Measurements from ENCODE around the gene SMC2.

The SMC2 gene

DNA sequence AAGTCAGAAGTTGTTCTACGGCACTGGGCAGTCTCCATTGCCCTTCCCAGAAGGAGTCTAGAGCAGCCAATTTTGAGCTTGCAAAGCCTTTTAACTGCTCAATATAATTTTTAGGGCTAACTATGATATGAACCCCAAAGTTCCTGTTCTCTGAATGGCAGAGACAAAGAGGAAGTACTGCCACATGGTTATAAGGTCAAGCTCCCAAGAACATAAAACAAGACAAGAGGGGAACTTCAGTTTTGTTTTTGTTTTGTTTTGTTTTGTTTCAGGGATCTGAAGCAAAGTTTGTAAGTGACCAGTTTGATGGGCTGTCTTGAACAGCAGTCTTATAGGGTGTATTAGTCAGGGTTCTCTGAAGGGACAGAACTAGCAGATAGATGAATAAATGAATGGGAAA, 11.9 kb upstream of the SMC2 start:
- H3K27ac ChIP-seq: no peak overlapping the region
- no peaks in the 10 kb centered on the region for H3K36me3 ChIP-seq
- no peaks in the 10 kb centered on the region for H3K27me3 ChIP-seq (ENCODE audit: insufficient read depth, low read depth, severe bottlenecking)
- peaks cover 24% of the 10 kb centered on the region for H3K9me3 ChIP-seq (ENCODE audit: severe bottlenecking)
- DNase-seq: no peak
- H3K4me3 ChIP-seq (ENCODE audit: low read depth, low read length): no peak overlapping the region
- TF ChIP-seq, protein P1, sequence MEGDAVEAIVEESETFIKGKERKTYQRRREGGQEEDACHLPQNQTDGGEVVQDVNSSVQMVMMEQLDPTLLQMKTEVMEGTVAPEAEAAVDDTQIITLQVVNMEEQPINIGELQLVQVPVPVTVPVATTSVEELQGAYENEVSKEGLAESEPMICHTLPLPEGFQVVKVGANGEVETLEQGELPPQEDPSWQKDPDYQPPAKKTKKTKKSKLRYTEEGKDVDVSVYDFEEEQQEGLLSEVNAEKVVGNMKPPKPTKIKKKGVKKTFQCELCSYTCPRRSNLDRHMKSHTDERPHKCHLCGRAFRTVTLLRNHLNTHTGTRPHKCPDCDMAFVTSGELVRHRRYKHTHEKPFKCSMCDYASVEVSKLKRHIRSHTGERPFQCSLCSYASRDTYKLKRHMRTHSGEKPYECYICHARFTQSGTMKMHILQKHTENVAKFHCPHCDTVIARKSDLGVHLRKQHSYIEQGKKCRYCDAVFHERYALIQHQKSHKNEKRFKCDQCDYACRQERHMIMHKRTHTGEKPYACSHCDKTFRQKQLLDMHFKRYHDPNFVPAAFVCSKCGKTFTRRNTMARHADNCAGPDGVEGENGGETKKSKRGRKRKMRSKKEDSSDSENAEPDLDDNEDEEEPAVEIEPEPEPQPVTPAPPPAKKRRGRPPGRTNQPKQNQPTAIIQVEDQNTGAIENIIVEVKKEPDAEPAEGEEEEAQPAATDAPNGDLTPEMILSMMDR (IDR thresholded peaks at IDR 0.05; ENCODE audit: low read depth, low read length): no peak

DNA sequence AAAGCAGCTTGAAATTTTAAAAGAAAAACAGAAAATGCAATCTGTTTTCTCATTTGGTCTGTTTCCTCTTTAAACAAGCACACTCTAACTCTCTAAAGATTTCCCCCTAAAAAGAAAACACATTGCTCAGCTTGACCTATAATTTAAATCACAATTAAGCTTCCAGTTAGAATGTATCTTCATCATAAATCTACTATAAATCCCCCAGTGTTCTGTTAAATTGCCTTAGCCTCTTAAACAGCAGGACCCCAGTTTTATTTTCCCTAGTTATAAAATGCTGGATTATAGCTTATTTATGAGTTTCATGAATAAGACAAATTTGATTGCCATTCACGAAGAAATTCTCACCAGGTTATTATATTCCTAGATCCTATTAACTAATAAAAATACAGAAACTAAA, 8.6 kb upstream of the SMC2 start:
- TF ChIP-seq, protein P1 (IDR thresholded peaks at IDR 0.05; ENCODE audit: low read depth, low read length): no peak
- H3K4me3 ChIP-seq (ENCODE audit: low read depth, low read length): no peak overlapping the region
- no peak for DNase-seq
- no peaks in the 10 kb centered on the region for H3K27me3 ChIP-seq (ENCODE audit: insufficient read depth, low read depth, severe bottlenecking)
- peaks cover 15% of the 10 kb centered on the region for H3K9me3 ChIP-seq (ENCODE audit: severe bottlenecking)
- no peaks in the 10 kb centered on the region for H3K36me3 ChIP-seq
- H3K27ac ChIP-seq: no peak overlapping the region

DNA sequence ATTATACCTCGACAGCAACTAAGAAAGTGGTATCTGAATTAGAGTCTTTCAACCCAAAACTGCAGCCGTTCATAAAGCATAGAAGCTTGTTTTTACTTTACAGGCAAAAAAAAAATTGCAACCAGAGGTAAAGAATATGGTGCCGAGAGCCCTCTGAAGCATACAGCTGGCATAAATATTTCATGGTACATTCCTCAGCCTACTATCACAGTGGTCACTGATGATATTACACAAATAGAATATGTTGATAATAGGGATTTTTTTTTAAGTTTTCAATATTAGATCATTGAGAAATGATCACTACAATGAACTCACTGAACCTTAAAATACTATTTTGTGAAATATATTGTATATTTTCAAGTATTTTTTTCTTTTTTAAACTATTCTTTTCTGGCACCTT, 6.2 kb upstream of the SMC2 start:
- TF ChIP-seq, protein P1 (IDR thresholded peaks at IDR 0.05; ENCODE audit: low read depth, low read length): no peak
- Histone ChIP-seq H3K4me3 (ENCODE audit: low read depth, low read length) (no peak overlapping the region), H3K9me3 (ENCODE audit: severe bottlenecking) (no peaks in the 10 kb centered on the region), H3K27ac (no peak overlapping the region), H3K36me3 (no peaks in the 10 kb centered on the region), H3K27me3 (ENCODE audit: insufficient read depth, low read depth, severe bottlenecking) (no peaks in the 10 kb centered on the region)
- DNase-seq: no peak

DNA sequence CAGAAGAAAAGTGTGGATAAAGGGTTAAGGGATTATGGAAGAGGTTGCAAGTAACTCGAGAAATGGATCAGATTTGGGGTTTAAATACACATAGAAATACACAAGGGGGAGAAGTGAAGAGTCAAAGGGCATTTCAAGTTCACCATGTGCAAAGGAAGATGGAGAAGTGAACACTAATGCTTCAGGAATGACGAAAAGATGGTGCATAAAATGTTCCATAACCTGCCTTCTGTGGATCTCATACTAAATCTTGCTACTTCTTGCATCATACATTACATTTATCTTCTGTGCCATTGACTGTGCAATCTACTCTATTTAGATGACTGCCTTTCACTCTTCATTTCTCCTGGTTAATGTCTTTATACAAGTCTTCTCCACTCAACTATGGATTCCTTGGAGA, 5.7 kb upstream of the SMC2 start:
- H3K9me3 ChIP-seq (ENCODE audit: severe bottlenecking): no peaks in the 10 kb centered on the region

DNA sequence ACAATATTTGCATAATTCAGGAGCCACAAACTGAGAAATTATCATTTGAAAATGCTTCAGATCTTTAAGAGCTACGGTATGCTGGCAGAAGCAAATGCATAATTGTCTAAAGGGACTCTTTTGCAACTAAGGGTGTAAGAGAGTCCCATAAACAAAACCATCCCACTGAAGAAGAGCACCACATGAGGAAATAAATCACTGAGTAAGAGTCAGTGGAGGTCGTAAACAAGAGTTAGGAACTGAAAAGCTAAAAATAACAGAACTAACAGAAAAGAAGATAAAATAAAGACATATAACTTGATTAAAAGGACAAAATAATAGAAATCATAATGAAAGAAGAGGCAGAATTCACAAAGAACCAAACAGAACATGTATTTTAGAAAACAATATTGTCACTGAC, 3.5 kb upstream of the SMC2 start:
- Histone ChIP-seq H3K27me3 (ENCODE audit: insufficient read depth, low read depth, severe bottlenecking) (no peaks in the 10 kb centered on the region), H3K4me3 (ENCODE audit: low read depth, low read length) (no peak overlapping the region), H3K36me3 (peaks cover 3% of the 10 kb centered on the region; the same call in 1 of the 2 replicates), H3K27ac (no peak overlapping the region), H3K9me3 (ENCODE audit: severe bottlenecking) (no peaks in the 10 kb centered on the region)
- no peak for DNase-seq
- TF ChIP-seq, protein P1 (IDR thresholded peaks at IDR 0.05; ENCODE audit: low read depth, low read length): no peak

More for the DNA sequence above, 5.7 kb upstream of the SMC2 start:
- Histone ChIP-seq H3K36me3 (no peaks in the 10 kb centered on the region), H3K27me3 (ENCODE audit: insufficient read depth, low read depth, severe bottlenecking) (no peaks in the 10 kb centered on the region), H3K27ac (no peak overlapping the region), H3K4me3 (ENCODE audit: low read depth, low read length) (no peak overlapping the region)
- DNase-seq: no peak
- TF ChIP-seq, protein P1 (IDR thresholded peaks at IDR 0.05; ENCODE audit: low read depth, low read length): no peak

DNA sequence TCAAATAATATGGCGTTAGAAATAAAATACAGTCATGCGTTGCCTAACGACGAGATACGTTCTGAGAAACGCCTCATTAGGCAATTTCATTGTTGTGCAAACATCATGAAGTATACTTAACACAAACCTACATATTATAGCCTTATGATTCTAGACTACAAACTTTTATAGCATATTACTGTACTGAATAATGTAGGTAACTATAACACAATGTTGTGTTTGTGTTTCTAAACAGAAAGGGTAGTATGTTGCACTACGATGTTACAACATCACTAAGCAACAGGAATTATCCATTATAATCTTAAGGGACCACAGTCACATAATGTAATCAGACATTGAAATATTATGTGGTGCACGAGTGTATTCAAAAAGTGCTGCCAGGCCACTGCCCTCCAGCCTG, 3.0 kb upstream of the SMC2 start:
- no peak for DNase-seq
- H3K9me3 ChIP-seq (ENCODE audit: severe bottlenecking): no peaks in the 10 kb centered on the region
- no peak overlapping the region for H3K27ac ChIP-seq
- H3K27me3 ChIP-seq (ENCODE audit: insufficient read depth, low read depth, severe bottlenecking): no peaks in the 10 kb centered on the region
- H3K36me3 ChIP-seq: peaks cover 8% of the 10 kb centered on the region; the same call in 1 of the 2 replicates
- TF ChIP-seq, protein P1 (IDR thresholded peaks at IDR 0.05; ENCODE audit: low read depth, low read length): no peak
- H3K4me3 ChIP-seq (ENCODE audit: low read depth, low read length): no peak overlapping the region

Measured in WERI-Rb-1 (cell line).